Bronchial epithelial cell (primary cell): Measurements from ENCODE around the gene CCNI2. TPM values are rescaled to one million over a fixed set of nuclear protein-coding genes. Genes with fewer than 3 reads are reported as not detected.

Experiments used
- DNase-seq: peaks from one replicate; pipeline ENCODE4 v3.0.0-alpha.2; 2010; ENCODE audit warnings: low read depth
- FAIRE-seq: peaks from 2 replicates; lab custom pipeline; 2011; peaks lifted over from hg19 to GRCh38; lab: Jason Lieb, UNC
- H3K27me3 ChIP-seq: 2 replicates; pipeline ENCODE4 v1.5.1; 2011; ENCODE audit warnings: low read length; ENCODE audit not compliant: control insufficient read depth, insufficient read depth
- H3K36me3 ChIP-seq: 2 replicates; pipeline ENCODE4 v1.5.1; 2011; ENCODE audit warnings: low read length; ENCODE audit not compliant: control insufficient read depth, insufficient read depth
- H3K4me3 ChIP-seq: 2 replicates; pipeline ENCODE4 v1.5.1; 2011; ENCODE audit warnings: mild to moderate bottlenecking, low read depth, low read length, control low read depth
- total RNA-seq: library from RNA; depleted of rRNA; stranded (reverse); fragments of >200 nt; gene quantifications from 2 replicates; pipeline ENCODE4 v1.2.1, GENCODE V29; 2014
- TF ChIP-seq, protein P1 (sequence below): IDR thresholded peaks from 2 replicates; pipeline ENCODE4 v1.5.1; 2011; ENCODE audit warnings: mild to moderate bottlenecking, moderate library complexity, low read length, control low read depth, inconsistent platforms; ENCODE audit not compliant: insufficient read depth, severe bottlenecking

CCNI2 gene, protein sequence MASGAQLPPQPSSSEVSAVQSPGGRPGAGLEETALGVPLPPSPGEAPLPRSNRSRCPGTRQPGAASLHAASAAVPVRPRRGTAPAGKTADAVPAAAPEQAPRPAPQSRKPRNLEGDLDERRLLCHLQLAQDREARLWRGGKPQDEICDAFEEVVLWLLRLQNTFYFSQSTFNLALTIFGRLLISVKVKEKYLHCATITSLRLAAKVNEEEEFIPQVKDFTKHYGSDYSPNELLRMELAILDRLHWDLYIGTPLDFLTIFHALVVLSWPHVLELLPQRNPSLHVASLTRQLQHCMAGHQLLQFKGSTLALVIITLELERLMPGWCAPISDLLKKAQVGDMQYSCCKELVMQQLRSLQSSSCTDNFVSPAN
- total RNA-seq = 0.26 TPM in 1 of 2 replicates, not detected in the other

DNA sequence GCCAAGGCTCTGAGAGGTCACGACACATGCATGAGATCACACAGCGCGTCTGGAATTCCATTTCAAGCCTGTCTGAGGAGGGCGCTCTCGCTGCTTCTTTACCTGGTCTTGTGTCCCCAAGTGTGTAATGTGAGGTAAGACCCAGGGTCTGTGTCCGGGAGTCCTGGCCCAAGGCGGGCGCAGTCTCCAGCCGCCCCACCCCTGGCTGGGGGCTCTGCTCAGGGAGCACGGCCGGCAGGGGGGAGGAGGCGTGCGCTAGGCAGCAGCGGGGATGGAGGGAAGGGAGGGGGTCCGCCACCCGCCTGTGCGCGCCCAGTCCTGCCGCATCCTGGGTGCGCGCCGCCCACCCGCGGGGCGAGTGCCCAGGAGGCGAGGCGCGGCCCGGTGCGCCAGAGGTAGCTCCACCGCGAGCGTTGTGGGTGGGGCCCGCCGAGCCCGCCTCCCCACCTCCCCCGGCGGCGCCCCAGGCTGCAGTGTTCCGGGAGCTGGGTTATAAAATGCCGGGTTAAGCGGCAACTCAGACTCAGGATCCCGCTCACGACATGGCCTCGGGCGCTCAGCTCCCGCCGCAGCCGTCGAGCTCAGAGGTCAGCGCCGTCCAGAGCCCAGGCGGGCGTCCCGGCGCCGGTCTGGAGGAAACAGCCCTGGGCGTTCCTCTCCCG lies at the start of gene CCNI2:
TSS of gene CCNI2 (plus strand) at position 473 of the 662 bp plus-strand sequence. CDS start at position 543, 70 bp downstream.
- peak within 1 kb of the TSS; percentile 46 for H3K4me3 ChIP-seq

DNA sequence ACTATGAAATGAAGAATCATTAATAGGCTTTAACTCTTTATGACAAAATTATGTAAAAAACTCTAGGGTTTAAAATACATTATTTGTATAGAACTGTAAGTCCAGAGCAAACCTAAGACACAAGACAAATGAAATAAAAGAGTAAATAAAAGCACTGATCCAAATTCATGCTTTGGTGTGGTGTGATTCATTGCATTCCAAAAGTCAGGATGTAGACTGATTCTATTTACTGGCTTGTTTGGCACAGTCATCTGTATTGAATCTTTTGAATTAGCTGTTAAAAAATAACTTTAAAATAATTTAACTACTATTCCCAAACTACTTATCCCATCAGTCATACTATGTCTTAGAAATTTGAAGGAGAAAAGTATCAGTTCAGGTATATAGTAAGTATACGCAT lies 42.4 kb upstream of the CCNI2 start:
- DNase-seq = peak; percentile 57

More for the DNA sequence above, at the start of gene CCNI2:
- DNase-seq (peak; percentile 53), FAIRE-seq (no peak)
- TF ChIP-seq, protein P1, sequence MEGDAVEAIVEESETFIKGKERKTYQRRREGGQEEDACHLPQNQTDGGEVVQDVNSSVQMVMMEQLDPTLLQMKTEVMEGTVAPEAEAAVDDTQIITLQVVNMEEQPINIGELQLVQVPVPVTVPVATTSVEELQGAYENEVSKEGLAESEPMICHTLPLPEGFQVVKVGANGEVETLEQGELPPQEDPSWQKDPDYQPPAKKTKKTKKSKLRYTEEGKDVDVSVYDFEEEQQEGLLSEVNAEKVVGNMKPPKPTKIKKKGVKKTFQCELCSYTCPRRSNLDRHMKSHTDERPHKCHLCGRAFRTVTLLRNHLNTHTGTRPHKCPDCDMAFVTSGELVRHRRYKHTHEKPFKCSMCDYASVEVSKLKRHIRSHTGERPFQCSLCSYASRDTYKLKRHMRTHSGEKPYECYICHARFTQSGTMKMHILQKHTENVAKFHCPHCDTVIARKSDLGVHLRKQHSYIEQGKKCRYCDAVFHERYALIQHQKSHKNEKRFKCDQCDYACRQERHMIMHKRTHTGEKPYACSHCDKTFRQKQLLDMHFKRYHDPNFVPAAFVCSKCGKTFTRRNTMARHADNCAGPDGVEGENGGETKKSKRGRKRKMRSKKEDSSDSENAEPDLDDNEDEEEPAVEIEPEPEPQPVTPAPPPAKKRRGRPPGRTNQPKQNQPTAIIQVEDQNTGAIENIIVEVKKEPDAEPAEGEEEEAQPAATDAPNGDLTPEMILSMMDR = peak; percentile 56
- Histone ChIP-seq H3K27me3 (no peaks in the 10 kb centered on the region), H3K36me3 (no peaks in the 10 kb centered on the region)

DNA sequence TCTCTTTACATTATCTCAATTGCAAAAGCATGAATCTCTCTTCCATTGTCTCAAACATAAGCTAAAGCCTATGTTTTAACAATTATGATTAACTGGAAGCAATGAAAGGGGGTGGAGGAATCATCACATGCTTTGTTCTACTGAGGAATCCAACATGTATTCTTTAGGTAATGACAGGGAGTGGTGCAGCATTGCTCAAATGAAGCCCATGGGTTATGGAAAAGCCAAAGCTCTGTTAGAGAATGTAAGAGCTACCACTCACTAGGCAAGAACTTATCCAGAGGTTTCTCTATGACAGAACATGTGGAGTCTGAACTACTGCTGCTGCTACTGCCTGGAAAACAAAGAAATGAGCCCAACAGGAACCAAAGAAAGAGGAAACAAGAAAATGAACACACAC lies 38.6 kb upstream of the CCNI2 start:
- Histone ChIP-seq H3K27me3 (no peaks in the 10 kb centered on the region), H3K4me3 (no peak overlapping the region), H3K36me3 (no peaks in the 10 kb centered on the region)
- FAIRE-seq (peak; percentile 47), DNase-seq (no peak)
- TF ChIP-seq, protein P1 = no peak

More for the DNA sequence above, 42.4 kb upstream of the CCNI2 start:
- Histone ChIP-seq H3K27me3 (no peaks in the 10 kb centered on the region), H3K36me3 (no peaks in the 10 kb centered on the region), H3K4me3 (no peak overlapping the region)
- FAIRE-seq = no peak
- TF ChIP-seq, protein P1 = no peak

GRCh38 chr5:132714456-132715307 lies 32.5 kb upstream of the CCNI2 start:
- FAIRE-seq = no peak
- TF ChIP-seq, protein P1 = no peak
- DNase-seq = peak; percentile 20
- no peaks in the 10 kb centered on the region for H3K27me3 ChIP-seq
- no peaks in the 10 kb centered on the region for H3K36me3 ChIP-seq
- H3K4me3 ChIP-seq = no peak overlapping the region

GRCh38 chr5:132718544-132719312 lies 28.5 kb upstream of the CCNI2 start:
- H3K27me3 ChIP-seq = no peaks in the 10 kb centered on the region
- DNase-seq (no peak), FAIRE-seq (peak; percentile 7)
- TF ChIP-seq, protein P1 = no peak
- H3K36me3 ChIP-seq = no peaks in the 10 kb centered on the region
- no peak overlapping the region for H3K4me3 ChIP-seq
